Mammary epithelial cell (primary cell): Measurements from ENCODE around the gene HOXA5.
A peak's percentile ranks its signal among the peaks of the same experiment; 100 is the strongest.

Source experiments
- EZH2 ChIP-seq: IDR thresholded peaks from 2 replicates; pipeline ENCODE4 v1.6.1; 2012; ENCODE audit warnings: low read length, inconsistent platforms, borderline replicate concordance
- TF ChIP-seq, protein P1 (sequence below), 2 donors: IDR thresholded peaks in 1 of 2; conservative IDR thresholded peaks in 1 of 2; 2 replicates each; pipeline ENCODE4 v1.5.1; 2011 to 2012; ENCODE audit warnings: inconsistent platforms in 2 of 2, low read length in 2 of 2, mild to moderate bottlenecking in 2 of 2, control low read depth in 1 of 2, low read depth in 1 of 2; ENCODE audit not compliant: insufficient read depth in 1 of 2; ENCODE audit errors: extremely low read depth in 1 of 2

DNA sequence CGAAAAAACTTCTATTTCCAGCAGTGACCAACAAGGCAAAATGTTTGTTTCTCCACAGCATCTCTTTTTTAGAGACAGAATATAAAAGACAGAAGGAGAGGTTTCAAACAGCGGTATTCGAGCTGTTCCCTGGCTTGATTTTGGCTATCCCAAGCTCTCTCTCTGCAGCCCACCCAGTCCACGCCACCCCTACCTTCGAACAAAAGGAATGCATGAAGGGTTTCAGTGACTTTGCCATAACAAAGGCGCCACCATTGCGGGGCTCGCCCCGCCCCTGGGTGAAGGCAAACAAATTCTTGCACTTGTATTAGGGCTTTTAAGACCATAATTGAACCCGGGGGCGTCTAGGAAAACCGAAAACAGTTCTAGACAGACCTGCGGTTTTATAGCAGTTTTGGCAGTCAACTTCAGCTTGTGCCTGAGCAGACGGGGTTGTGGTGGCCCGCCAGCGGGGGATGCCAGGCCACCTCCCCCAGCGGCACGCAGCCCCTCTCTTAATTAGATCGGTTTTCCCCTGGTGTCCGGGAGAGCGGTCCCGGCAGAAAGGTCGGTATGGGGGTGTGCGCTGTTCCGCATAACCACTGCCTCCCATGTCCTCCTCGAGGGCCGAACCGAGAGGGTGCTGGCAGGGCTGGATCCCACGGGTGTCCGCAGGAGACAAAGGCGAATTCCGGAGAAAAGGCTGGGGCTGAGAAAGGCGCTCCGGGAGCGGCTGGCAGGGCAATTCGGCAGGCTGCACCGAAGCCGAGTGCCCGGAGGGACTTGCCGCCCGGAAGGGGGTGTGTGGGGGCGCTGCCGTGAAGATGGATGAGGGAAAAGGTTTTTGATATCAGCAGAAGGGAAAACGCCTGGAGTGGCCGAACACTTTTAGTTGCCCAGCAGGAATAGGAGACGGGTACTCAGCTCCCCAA is 44.2 kb upstream of the HOXA5 start:
- TF ChIP-seq, protein P1, sequence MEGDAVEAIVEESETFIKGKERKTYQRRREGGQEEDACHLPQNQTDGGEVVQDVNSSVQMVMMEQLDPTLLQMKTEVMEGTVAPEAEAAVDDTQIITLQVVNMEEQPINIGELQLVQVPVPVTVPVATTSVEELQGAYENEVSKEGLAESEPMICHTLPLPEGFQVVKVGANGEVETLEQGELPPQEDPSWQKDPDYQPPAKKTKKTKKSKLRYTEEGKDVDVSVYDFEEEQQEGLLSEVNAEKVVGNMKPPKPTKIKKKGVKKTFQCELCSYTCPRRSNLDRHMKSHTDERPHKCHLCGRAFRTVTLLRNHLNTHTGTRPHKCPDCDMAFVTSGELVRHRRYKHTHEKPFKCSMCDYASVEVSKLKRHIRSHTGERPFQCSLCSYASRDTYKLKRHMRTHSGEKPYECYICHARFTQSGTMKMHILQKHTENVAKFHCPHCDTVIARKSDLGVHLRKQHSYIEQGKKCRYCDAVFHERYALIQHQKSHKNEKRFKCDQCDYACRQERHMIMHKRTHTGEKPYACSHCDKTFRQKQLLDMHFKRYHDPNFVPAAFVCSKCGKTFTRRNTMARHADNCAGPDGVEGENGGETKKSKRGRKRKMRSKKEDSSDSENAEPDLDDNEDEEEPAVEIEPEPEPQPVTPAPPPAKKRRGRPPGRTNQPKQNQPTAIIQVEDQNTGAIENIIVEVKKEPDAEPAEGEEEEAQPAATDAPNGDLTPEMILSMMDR (conservative IDR thresholded peaks at IDR 0.05 in 1 of 2, IDR thresholded peaks at IDR 0.05 in 1 of 2; ENCODE audit: extremely low read depth in 1 of 2, insufficient read depth in 1 of 2, low read depth in 1 of 2, low read length in 2 of 2): no peak
- TF ChIP-seq EZH2: peak; percentile 63
